ENCODE data around the gene ZBTB17. TPM values are rescaled to one million over a fixed set of nuclear protein-coding genes. Genes with fewer than 3 reads are reported as not detected.
"Not testable (repeated sequence)": the region's sequence is repeated elsewhere in the genome, so short reads cannot be mapped to it uniquely, and the experiment has no call there.

Gene ZBTB17
- total and polyA plus RNA-seq, 9 of the 15 experiments (the other 6 are each of a cell fraction or from before 2014, with no cell fraction given), result 1.1 to 53.4 (median 29.6) TPM

GRCh38 chr1:15981679-15982078 is 5.8 kb upstream of the ZBTB17 start:
- H3K9me3 ChIP-seq (replicated peaks; ENCODE audit: control insufficient read depth, insufficient read depth, low read depth, low read length), result peaks cover 13% of the 10 kb centered on the region
- 13% methylated on average over 3 of the region's 3 CpGs for WGBS (ENCODE audit: insufficient coverage, low coverage, missing lambda C conversion rate)
- no peak overlapping the region for H3K27ac ChIP-seq (ENCODE audit: extremely low read depth, low read depth, low read length)
- no peak overlapping the region for H3K4me2 ChIP-seq (ENCODE audit: insufficient read depth, low read length)
- BruUV-seq (replicated peaks), result no TSS peak
- H3K79me2 ChIP-seq (ENCODE audit: control insufficient read depth, insufficient read depth, low read length), result no peaks in the 10 kb centered on the region
- FAIRE-seq (no peak), ATAC-seq (no peak), DNase-seq (ENCODE audit: extremely low read depth in 1 of 4, low spot score in 3 of 4) (no peak)
- peaks cover 0 to 2% of the 10 kb centered on the region in 2 experiments; a peak in 2 of 5 replicates for H3K4me1 ChIP-seq (replicated peaks in 1 of 2; ENCODE audit: control insufficient read depth in 2 of 2, insufficient read depth in 2 of 2, low read length in 2 of 2)
- no peaks in the 10 kb centered on the region for H4K20me1 ChIP-seq (replicated peaks; ENCODE audit: control insufficient read depth, insufficient read depth, low read length)
- H3K9ac ChIP-seq (ENCODE audit: insufficient read depth in 1 of 2, low read depth in 2 of 2, low read length in 2 of 2), result no peak overlapping the region
- intact Hi-C loops (cut with micrococcal nuclease), result no loop called here
- no peak for TF ChIP-seq ZNF212 (CRISPR knock-in tag; IDR thresholded peaks at IDR 0.05)
- TF ChIP-seq ZBTB7A (IDR thresholded peaks at IDR 0.05; ENCODE audit: borderline replicate concordance, control insufficient read depth, low read depth, low read length), result no peak
- TF ChIP-seq ZNF140 (CRISPR knock-in tag; IDR thresholded peaks at IDR 0.05), result no peak
- no peak for TF ChIP-seq EZH2 (IDR thresholded peaks at IDR 0.05; ENCODE audit: borderline replicate concordance, low read depth, low read length)
- peak; percentile 47 for TF ChIP-seq REST (IDR thresholded peaks at IDR 0.05; ENCODE audit: borderline replicate concordance)
- TF ChIP-seq REST (CRISPR knock-in tag; IDR thresholded peaks at IDR 0.05; ENCODE audit: low read depth), result no peak
- no peaks in the 10 kb centered on the region for H3K36me3 ChIP-seq (ENCODE audit: control insufficient read depth, insufficient read depth, low read length)
- in situ Hi-C loops (cut with MboI), result no loop called here
- H3K27me3 ChIP-seq (ENCODE audit: control insufficient read depth in 2 of 2, insufficient read depth in 2 of 2, low read length in 2 of 2), result no peaks in the 10 kb centered on the region
- no peak overlapping the region for H2AFZ ChIP-seq (ENCODE audit: low read depth, low read length)
- POLR2A ChIA-PET, result no interaction called here
- CTCF ChIA-PET (ENCODE audit: low intra/inter-chr PET ratio), result no interaction called here
- no peaks in the 10 kb centered on the region for H3K9me1 ChIP-seq (ENCODE audit: control insufficient read depth, insufficient read depth, low read length)
- H3K4me3 ChIP-seq, result no peak overlapping the region

GRCh38 chr1:15977947-15978346 is 2.0 kb upstream of the ZBTB17 start:
- H3K79me2 ChIP-seq (ENCODE audit: control insufficient read depth, insufficient read depth, low read length), result peaks cover 26% of the 10 kb centered on the region
- BruUV-seq (replicated peaks); ATAC-seq; H4K20me1 ChIP-seq (replicated peaks; ENCODE audit: control insufficient read depth, insufficient read depth, low read length); DNase-seq (ENCODE audit: extremely low read depth in 1 of 4, low spot score in 3 of 4); in situ Hi-C loops (cut with MboI); CTCF ChIA-PET (ENCODE audit: low intra/inter-chr PET ratio); H3K9me1 ChIP-seq (ENCODE audit: control insufficient read depth, insufficient read depth, low read length); POLR2A ChIA-PET; H3K4me3 ChIP-seq; H3K4me2 ChIP-seq (ENCODE audit: insufficient read depth, low read length); H3K27ac ChIP-seq (ENCODE audit: extremely low read depth, low read depth, low read length); H3K9ac ChIP-seq (ENCODE audit: insufficient read depth in 1 of 2, low read depth in 2 of 2, low read length in 2 of 2); H2AFZ ChIP-seq (ENCODE audit: low read depth, low read length); intact Hi-C loops (cut with micrococcal nuclease); H3K27me3 ChIP-seq (ENCODE audit: control insufficient read depth in 2 of 2, insufficient read depth in 2 of 2, low read length in 2 of 2); H3K9me3 ChIP-seq (replicated peaks; ENCODE audit: control insufficient read depth, insufficient read depth, low read depth, low read length); H3K36me3 ChIP-seq (ENCODE audit: control insufficient read depth, insufficient read depth, low read length); FAIRE-seq: not testable (repeated sequence)
- H3K4me1 ChIP-seq (replicated peaks in 1 of 2; ENCODE audit: control insufficient read depth in 2 of 2, insufficient read depth in 2 of 2, low read length in 2 of 2), result peaks cover 11 to 14% of the 10 kb centered on the region in 2 experiments; a peak in 4 of 5 replicates
- WGBS (ENCODE audit: insufficient coverage, low coverage, missing lambda C conversion rate), result 67% methylated on average over 4 of the region's 4 CpGs

Data from K562 (cell line).